CMK (cell line): Measurements from ENCODE around the gene PLS1.

Experiments used
- DNase-seq: peaks from one replicate; pipeline ENCODE4 v3.0.0-alpha.2; 2010; ENCODE audit warnings: low read depth

PLS1 gene

DNA sequence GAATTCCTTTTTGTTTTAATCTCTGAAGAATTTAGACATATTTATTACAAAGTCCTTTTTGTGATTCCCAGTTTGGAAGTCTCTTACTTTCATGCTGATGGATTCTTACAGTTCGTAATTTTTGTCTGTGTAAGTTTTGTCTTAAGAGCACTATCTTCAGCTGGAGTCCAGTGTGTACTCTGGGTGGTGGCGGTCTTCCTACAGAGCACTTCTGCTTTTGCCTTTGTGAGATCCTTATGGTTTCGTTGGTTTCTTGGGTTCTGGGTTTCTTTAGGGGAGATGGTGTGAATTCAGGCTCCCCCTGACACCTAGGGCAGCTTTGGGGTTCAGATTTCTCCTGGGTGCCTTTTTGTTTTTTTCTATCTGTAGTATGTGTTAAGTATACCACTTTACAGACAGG is 45.3 kb downstream of the PLS1 start:
- no peak for DNase-seq

DNA sequence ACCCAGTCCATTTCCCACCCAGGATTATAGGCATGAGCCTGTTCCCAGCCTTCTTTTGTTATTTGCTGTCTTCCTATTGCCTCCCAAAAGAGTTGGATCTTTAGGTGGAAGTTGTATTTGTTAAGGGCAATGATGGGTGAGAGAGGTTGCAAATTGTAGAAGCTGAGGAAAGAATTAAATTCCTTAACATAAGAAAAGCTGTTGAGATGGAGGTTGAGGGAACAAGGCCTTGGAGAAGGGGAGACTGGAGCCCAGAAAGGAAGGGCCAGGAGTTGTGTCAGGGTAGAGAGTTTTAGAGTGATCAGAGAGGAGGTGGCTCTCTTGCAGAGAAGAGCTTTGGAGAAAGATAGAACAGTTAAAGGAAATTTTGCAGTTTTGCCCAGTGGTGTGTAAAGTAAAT is 46.8 kb downstream of the PLS1 start:
- DNase-seq: no peak

DNA sequence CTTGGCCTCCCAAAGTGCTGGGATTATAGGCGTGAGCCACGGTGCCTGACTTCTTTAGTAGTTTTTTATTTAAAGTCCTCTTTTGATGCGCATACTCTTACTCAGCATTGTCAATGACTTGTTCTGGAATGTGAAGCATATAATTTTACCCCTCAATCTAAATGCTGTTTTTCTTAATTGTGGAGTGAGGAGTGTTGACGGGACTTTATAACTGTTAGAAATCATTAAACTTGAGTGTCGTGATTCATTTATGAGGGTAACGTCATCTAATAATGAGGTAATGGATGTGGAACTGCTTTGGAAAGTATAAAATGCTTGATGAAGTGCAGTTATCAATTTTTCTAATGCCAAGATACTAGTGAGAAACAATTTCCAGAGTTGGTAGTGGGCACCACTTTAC is 48.3 kb downstream of the PLS1 start:
- DNase-seq: no peak

DNA sequence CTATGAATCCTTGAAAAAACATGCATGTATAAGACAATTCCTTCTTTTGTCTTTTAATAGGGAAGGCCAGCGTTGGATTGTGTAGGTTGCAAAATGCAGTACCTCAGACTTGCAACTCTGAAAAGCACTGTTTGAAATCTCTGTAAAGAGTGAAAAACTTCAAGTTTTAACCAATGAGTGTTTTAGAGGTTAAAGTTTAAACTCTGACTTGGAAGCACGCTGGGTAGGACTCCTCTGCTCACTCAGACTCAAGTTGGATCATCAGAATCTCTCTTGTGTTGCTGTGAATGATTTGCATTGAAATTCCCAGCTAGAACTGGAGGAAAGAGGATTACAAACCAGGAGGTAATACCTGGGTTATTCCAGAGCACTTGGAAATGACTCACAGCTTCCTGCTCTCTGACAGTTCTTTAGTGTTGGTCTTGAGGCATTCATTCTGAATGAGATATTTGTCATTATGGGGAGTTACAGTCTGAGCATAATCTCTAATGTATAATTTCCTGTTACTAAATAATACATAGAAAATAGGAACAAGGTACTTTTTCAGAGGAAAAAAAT is 49.1 kb downstream of the PLS1 start:
- DNase-seq: no peak

DNA sequence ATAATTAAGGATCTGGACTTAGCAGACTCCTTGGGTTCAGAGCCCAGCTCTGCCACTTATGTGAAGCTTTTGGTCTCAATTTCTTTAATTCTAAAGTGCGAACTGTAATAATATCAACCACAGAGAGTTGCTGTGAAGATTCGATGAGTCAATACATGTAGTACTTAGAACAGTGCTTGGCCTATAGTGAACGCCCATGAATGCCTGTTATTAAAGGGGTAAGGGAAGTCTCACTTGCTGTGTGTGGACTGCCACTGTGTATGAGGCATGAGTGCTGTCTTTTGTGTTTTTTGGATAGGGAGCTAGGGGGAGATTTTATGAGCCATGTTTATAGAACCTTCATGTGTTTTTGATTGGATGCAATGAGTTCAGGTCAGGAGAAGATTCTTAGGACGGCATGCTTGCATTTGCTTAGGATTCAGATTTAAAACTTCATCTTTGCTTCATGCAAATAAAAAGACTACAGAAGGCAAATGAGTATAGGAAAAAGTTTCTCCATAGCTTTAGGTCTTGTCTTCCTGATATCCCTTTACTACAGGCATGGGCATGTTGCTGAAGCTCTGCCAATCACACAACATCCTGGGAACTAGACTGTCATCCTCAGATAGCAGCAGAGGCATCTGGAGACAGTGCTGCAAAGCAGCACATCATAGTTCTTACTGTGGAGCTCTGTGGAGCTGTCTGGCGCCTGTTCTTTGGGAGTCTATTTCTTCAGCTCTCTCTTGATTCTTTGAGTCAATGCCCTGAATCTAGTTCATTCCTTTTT is 50.0 kb downstream of the PLS1 start:
- no peak for DNase-seq

DNA sequence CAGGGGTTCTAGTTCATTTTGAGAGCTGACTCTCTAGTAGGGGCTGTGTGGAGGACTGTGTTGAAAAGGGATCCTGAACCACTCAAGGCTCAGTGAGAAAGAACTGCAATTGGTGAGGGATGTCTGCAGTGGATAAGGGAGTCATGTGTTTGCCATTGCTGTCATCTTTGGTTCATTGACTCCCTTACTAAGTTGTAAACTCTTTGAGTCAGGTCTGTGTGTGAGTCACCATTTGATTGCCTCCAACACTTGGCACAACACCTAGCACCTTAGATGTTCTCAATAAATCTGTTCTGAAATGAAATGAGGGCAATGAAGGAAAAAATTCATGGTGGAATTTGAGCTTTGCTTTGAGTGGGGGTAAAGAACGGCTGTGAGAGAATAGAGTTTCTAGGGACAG is 51.7 kb downstream of the PLS1 start:
- no peak for DNase-seq

DNA sequence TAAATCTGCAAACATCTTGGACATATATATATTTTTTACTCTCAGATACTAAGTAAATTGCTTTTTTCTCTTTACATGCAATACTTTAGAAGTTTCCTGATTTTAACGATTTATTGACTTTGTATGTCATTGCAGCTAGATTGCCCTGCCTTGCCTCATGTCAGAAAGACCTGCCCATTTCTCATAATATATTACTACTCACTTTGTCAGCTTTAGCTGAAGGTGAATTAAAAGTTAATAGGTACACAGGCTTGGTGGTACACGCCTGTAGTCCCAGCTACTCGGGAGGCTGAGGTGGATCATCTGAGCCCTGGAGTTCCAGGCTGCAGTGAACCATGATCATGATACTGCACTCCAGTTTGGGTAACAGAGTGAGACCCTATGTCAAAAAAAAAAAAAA is 52.8 kb downstream of the PLS1 start:
- DNase-seq: no peak

DNA sequence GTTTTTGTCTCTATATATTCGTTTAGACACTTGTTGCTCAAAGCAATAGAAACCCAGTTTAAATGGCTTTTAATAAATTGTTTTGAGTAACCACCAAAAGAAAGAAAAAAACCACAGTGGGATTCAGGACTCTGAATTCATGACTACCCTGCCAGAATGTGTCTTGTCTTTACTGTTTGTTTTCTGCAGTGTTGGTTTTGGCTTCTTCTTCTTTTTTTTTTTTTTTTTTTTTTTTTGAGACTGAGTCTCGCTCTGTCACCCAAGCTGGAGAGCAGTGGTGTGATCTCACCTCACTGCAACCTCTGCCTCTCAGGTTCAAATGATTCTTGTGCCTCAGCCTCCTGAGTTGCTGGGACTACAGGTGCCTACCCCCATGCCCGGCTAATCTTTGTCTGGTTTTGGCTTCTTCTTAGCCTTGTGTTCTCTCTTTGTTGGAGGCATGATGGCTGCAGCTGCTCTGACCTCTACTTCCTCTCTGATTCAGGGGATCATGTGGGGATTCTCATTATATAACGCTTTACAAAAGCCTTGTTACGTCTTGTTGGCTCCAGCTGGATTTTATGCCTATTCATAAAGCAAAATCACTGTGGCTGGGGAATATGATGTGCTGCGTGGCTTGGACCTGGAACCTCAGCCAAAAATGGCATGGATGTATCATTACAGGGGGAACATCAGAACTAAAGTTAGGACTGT is 54.0 kb downstream of the PLS1 start:
- DNase-seq: no peak

DNA sequence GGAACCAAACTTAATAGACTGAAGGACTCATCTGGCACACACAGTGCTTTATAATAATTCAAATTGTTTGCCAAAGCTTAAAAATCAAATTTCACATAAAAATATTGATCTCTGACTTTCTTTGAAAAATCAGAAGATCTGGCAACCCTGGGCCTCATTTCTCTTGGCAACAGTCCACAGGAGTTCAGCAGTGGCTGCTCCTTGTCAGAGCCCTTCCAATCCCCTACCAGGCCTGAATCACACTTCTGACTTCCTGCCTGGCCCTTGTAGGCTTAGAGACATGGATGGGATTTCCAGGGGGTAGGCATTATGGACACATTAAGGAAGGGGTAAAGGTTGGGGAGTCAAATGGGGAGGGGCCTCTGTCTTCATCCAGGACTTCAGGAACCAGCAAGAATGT is 55.5 kb downstream of the PLS1 start:
- DNase-seq: no peak

DNA sequence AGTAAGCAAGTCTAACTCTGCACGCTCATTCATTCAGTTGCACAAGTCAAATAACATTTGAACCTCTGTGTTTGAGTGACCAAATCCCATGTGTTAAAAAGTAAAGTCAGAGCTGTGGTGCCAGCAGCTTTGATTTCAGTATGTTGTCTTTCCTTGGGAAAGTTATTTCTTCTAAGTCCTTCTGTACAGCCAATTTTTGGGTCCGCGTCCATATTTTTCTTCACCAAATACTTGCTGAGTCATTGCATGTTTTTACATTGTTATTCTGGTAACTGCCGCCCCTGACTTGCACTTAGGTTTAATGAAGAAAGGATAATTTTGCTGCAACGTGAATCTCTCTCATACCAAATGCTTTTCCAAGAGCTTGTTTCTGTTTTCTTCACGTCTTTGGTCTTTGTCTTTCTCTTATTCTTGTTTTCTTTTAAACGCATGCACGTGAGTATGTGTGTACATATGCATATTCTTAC is 56.7 kb downstream of the PLS1 start:
- DNase-seq: no peak

DNA sequence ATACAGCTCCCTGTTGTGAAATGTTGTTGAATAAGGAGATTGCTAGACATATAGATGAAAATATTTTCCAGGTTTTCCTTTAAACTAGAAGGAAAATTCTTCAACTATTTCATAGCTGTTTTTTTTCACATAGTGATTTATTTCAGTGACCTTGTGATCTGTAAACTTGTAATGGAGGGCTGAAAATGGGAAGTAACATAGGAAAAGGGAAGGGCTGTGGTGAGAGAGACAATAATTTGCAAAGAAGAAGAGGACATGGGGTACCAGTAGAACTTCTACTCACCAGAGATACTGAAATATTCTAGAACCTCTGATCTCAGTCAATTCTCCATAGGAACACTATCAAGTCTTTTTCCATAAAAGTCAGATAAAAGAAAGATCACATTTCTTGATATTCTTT is 60.4 kb downstream of the PLS1 start:
- no peak for DNase-seq

DNA sequence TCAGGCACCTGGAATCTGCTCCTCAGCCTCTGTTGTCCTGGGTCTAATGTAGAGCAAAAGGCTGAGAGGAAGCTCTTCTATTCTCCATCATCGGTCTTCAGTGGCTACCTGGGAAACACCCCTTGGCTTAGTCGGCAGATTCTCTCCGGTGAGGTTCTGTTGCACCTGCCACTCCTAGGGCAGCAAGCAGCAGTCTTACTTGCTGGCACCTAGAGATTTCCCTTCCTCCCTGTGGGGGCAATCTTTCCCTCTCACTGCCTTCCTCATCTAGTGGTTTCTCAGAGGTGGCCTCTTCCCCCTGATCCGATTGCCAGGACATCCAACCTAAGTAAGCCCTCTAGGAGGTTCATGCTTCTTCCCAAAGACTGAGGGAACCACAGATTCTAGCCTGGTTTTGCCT is 60.8 kb downstream of the PLS1 start:
- DNase-seq: no peak

DNA sequence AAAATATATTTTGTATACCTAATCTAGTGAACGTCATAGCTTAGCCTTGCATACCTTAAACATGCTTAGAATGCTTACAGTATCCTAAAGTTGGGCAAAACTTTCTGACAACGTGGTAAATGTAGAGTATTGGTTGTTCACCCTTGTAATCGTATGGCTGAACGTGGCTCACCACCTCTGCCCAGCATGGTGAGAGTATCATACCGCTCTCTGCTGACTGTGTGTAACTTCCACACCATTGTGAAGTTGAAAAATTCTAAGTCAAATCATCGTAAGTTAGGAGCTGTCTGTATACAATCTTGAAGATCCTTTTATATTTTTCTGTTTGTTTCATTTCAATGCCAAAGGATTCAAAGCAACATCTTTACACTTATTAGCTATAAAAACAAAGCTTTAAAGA is 64.2 kb downstream of the PLS1 start:
- no peak for DNase-seq

DNA sequence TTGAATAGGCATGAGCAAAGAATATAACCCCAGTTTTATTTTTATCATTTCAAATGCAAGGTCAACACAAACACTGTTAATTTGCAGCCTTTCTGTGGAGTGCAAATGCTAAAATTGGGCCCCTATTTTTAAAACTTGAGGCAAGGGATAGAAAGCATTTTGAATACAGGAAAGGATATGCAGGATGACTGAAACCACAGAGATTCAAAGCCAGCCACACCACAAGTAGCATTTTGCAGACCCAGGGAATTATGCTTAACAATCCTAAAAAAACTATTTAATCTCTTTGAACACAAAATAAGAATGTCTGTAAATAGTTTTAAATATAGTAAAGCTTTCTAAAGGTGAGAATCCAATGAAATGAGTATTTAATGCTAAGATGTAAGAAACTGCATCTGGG is 64.7 kb downstream of the PLS1 start:
- no peak for DNase-seq

DNA sequence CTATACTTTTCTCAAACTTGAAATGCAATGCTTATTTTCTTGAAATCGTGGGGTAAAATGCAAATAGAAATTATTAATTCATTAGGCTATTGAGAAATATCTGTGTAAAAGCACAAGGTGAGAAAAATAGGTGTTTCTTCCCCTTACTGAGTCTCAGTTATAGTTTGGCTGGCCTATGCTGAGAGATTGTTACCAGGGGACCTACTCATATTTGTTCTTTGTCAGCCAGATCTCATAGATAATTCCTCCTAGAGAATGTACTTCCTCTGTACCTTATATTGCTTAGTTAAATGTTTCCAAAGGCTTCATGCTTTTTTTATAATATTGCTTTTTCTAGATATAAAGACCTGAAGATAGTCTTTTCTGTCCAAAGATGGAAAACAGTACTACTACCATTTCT is 67.7 kb downstream of the PLS1 start:
- no peak for DNase-seq

DNA sequence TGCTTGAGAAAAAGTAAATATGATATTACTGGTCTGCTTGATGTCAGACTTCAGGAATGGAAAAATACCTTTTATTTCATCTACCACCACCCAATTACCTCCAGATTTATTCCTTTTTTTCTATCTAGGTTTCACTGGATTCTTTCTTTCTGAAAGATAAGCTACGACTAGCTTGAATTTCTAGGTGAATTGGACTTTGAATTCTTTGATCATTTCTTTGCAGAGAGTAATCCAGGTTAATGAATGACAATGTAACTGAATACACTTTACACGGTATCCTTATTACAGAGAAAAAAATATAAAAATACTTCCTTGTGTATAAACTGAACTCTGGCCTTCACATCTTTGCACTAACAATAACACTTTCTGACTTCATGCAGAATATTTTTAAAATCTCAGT is 68.1 kb downstream of the PLS1 start:
- no peak for DNase-seq

DNA sequence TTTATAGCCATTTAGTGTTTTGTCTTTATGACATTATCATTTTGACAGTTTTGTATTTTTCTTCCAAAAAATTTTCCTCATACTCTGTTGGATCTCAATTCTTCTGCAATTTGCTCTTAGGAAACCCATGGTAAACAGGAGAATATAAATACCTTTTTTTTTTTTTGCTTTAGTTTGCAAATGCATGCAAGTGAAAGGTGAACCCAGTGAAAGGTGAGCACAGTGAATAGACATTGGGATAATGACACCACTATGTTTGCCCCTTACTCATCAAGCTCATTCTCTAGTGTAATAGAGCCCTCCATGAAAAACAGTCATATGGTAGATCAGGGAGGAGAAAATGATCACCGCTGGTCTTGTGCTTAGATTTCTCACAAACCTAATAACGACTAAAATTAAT is 68.6 kb downstream of the PLS1 start:
- no peak for DNase-seq

DNA sequence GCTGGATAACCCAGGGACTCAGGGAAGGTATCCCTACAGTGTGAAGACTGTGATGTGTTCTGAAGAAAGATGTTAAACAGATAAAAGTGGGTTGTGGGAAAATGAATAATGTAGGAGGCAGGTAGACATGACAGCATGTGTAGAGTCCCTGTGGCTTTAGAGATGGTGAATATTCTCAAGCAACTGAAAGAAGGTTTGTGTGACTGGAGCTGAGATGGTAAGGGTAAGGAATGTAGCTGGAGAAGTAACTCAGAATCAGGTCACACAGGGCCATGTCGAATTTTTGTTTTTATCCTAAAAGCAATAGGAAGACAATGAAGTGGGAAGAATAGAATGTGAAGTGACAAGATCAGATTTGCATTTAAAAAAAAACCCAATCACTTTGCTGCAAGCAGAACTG is 73.9 kb downstream of the PLS1 start:
- DNase-seq: no peak

DNA sequence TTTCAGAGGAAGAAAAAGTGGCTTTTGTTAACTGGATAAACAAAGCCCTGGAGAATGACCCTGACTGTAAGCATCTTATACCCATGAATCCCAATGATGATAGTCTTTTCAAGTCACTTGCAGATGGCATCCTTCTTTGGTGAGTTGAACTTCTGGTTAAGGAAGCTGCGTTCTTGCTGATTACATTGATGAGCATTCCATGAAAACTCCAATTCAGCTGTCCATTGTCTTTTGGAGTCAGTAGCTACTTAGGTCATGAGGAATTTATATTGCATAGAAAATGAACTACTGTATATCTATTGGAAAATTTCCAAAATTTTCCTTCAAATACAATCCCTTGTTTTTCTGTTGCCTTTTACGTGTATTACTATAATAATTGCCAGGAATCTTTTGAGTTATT is 80.0 kb downstream of the PLS1 start:
- no peak for DNase-seq

DNA sequence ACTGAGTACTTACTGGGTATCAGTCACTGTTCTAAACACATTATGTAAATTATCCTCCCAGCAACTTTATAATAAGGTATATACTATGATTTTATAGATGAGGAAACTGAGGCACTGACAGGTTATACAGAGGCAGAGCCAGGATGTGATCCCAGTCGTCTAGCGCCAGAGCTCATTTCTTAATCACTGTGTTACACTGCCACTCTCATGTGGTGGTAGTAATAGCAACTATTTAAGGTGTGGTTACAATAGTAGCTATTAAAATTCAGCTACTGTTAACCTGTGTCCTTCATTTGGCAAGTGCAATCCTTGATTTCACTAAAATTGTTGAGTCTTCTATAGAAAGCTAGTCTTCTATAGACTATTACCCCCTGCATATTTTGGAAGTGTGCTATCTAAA is 84.5 kb downstream of the PLS1 start:
- no peak for DNase-seq

DNA sequence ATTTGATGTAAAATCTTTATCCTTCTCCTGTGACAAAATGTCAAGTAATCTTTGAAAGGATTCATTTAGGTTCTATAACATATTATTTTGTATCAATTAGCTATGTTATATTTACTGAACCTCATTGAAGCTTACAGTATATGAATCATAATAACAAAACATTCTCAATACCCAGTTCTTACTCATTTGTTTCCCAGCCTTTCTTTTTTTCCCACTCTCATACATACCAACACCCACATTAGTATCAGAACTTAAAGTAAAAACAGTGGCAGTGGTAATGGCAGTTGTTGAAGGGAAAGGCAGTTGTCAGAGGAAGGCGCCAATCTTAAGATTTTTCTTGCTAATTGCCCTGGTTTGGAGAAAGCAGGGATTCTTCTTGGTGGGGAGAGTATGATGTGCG is 94.4 kb downstream of the PLS1 start:
- DNase-seq: no peak

DNA sequence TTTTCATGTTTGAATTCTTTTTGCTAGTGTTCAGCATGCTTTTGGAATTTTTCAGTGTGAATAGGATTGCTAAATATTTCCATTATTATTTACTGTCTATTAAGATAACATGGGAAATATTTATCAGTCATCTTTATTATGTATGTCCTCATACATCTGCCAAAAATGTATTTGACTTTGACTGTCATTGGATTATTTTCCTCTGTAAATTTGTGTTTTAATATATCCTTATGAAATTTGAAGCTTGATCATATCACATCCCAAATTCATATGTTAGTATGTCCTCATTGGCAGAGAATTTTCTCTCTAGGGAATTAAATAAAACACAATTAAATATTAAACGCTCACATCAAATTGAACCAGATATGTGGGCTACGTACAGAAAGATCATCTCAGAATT is 95.3 kb downstream of the PLS1 start:
- no peak for DNase-seq

DNA sequence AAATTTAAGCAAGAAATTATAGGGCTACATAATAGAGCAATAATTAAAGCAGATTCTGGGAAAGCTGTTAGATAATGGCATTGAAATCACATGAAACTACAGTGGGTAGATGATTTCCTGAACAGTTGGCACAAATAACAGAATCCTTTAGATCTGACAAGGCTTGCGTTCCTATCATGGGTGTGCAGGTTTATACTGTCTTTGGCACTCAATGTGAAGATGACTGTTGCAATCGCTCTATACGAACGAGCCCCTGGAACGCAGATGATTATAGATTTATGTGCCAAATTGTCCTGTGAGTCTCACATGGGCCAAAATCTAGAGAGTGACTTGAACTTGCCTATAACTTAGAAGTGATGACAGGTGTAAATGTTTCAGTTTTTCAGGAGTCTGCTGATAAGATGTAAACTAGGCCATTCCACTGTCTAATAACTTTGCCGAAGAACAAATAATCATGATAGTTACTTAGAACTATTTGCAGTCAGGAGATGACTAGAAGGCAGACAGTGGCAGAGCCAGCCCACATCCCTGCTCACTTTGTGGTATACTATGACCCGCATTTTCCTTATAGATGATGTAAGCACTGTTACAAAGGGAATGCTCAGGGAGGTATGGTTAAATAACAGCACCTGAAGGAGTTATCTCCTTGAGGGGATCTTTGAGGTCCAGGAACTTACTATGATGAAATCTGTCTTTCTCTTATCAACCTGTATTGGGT is 97.1 kb downstream of the PLS1 start:
- DNase-seq: no peak
